Esophagus squamous epithelium (tissue), 4 donors: ENCODE measurements around the gene CD38.

Experiments
- CTCF ChIP-seq, 6 experiments: fragments of 450-650 bp in 4 of 6; fragments of 200-600 bp in 2 of 6; sonication (generic) in 2 of 6; IDR thresholded peaks; one replicate each; pipeline ENCODE4 v1.5.1; 2016 to 2019; ENCODE audit warnings: antibody characterized with exemption in 6 of 6, mild to moderate bottlenecking in 4 of 6, moderate library complexity in 4 of 6
- POLR2A ChIP-seq, 4 donors: fragments of 450-650 bp; IDR thresholded peaks; one replicate each; pipeline ENCODE4 v1.6.1; 2017; ENCODE audit warnings: antibody characterized with exemption in 4 of 4, mild to moderate bottlenecking in 4 of 4, moderate library complexity in 3 of 4

DNA sequence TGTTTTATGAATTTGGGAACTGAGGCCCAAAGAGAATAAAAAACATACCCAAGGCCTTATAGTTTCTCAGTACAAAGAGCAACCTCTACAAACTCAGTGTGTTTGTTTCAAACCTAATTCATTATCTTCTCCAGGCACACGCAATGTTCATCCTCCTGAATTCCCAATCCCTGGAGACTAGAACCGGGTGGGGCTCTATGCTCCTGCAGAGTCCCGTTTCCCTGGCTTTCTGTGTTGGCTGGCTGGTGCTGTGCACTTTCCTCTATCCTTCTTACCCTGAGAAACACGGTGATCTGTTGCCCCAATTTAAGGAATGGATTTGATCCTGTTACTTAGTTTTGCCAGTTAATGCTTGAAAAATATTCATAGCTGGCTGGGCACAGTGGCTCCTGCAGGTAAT is 96.5 kb downstream of the CD38 start:
- no peak for TF ChIP-seq CTCF (IDR thresholded peaks at IDR 0.05)
- TF ChIP-seq POLR2A (IDR thresholded peaks at IDR 0.05), result no peak
